Ramos (cell line): ENCODE measurements around the gene SLC35A4.

Source experiments
- in situ Hi-C: fragments of 300-500 bp; cut with MboI; formaldehyde crosslinking; loops from one replicate; pipeline ENCODE4 v1.14.3; 2022; ENCODE audit warnings: low sequenced_read_pairs; ENCODE audit not compliant: unreplicated experiment

Gene SLC35A4, protein sequence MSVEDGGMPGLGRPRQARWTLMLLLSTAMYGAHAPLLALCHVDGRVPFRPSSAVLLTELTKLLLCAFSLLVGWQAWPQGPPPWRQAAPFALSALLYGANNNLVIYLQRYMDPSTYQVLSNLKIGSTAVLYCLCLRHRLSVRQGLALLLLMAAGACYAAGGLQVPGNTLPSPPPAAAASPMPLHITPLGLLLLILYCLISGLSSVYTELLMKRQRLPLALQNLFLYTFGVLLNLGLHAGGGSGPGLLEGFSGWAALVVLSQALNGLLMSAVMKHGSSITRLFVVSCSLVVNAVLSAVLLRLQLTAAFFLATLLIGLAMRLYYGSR

DNA sequence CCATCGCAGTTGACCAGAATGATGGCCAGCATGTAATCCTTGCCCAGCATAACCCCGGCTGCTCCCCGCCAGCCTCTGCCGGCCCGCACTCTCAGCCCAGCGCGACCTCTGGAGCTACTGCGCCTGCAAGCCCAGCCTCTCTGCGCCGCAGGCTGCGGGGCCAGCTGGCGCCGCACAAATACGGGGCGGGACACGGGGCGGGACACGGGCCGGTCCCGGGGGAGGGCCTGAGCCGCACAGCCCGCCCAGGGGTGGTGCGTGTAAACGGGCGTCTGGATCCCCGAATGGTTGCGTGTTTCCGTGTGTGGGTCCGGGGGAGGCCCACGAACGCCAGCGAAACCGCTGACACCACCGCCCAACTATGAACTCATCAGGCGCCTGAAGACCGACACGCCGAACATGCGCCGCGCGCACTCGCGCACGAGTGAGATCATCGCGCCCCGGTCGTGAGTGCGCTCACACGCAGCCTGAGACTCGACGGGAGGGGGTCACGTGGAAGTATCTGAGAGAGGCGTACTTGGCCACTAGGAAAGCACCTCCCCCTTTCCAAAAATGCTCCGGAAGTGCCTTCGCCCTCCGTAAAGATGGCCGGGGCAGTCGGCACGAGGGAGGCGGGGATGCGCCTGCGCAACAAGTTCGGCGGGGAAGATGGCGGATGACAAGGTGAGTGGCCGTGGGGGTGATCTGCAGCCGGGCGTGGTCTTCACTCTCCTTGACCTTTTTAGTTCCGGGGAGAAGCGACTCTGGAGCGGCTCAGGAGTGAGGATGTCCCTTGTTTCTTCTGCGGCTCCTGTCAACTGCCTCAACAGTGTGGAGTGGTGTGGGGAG lies at the start of gene SLC35A4, which contains the start of gene APBB3:
Gene SLC35A4 (plus strand): TSS at position 633 of the 828 bp plus-strand sequence. CDS start 2,342 bp downstream, outside the sequence.
Gene APBB3 (minus strand): TSS at position 403 of the 828 bp plus-strand sequence. CDS start 353 bp downstream, at position 50.
- in situ Hi-C loops: no loop called here

DNA sequence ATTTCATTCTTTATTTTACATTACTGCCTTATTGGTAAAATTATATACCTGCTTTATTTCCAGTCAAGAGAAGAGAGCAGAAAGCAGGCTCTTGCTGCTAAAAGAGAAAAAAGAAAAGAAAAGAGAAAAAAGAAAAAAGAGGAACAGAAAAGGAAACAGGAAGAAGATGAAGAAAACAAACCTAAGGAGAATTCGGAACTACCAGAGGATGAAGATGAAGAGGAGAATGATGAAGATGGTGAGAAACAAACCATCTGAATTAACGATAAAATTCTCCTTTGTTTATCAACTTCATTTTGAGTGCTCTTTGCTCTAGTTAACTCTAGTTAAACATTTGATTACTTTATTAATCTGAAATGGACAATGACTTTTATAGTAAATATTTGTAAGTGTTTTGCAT lies 40.6 kb upstream of the SLC35A4 start:
- in situ Hi-C loops: no loop called here

- in situ Hi-C loops: no loop called here
Measured at GRCh38 chr5:140540227-140540626, 24.4 kb upstream of the SLC35A4 start.

DNA sequence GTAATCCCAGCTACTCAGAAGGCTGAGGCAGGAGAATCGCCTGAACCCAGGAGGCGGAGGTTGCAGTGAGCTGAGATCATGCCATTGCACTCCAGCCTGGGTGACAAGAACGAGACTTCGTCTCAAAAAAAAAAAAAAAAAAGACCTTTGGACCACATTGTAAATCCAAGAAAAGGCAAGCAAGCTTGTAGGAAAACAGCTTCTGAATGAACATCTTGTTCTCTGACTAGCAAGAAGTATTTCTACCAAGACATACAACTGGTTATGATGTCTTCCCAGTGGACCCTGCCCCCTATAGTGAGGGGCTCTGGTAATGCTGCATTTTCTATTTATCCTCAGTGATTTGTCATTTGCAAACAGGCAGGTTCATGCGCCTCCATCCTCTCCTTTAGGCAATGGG lies 21.7 kb upstream of the SLC35A4 start:
- in situ Hi-C loops: no loop called here

GRCh38 chr5:140544986-140545385 lies 19.6 kb upstream of the SLC35A4 start:
- in situ Hi-C loops: no loop called here

DNA sequence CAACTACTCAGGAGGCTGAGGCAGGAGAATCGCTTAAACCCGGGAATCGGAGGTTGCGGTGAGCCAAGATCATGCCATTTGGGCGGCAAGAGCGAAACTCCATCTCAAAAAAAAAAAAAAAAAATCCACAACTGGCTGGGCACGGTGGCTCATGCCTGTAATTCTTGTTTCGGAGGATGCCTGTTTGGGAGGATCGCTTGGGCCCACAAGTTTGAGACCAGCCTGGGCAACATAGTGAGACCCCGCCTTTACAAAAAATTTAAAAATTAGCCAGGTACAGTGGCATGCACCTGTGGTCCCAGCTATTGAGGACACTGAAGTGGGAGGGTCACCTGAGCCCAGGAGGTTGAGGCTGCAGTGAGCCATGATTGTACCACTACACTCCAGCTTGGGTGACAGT lies 19.0 kb upstream of the SLC35A4 start:
- in situ Hi-C loops: no loop called here

DNA sequence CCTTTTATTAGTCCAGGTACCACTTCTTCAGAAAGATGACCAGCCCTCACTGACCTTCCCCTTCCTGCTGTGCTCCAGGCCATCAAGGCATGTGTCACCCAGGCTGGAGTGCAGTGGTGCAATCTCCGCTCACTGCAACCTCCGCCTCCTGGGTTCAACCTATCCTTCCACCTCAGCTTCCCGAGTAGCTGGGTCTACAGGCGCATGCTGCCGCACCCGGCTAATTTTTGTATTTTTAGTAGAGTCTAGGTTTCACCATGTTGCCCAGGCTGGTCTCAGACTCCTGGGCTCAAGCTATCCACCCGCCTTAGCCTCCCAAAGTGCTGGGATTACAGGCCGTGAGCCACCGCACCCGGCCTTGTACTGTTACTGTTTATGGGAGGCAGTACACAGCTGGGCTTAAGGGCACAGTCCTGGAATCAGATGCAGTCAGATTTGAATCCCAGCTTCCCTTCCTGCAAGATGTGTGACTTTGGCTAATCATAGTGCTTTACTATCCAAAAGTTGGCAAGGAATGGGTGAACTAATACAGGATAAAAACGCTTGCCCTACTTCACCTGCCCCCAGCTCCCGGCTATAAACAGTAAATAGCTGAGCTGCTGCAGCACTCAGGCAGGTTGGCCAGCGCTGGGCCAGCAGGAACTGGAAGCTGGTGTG lies 17.6 kb upstream of the SLC35A4 start:
- in situ Hi-C loops: no loop called here

DNA sequence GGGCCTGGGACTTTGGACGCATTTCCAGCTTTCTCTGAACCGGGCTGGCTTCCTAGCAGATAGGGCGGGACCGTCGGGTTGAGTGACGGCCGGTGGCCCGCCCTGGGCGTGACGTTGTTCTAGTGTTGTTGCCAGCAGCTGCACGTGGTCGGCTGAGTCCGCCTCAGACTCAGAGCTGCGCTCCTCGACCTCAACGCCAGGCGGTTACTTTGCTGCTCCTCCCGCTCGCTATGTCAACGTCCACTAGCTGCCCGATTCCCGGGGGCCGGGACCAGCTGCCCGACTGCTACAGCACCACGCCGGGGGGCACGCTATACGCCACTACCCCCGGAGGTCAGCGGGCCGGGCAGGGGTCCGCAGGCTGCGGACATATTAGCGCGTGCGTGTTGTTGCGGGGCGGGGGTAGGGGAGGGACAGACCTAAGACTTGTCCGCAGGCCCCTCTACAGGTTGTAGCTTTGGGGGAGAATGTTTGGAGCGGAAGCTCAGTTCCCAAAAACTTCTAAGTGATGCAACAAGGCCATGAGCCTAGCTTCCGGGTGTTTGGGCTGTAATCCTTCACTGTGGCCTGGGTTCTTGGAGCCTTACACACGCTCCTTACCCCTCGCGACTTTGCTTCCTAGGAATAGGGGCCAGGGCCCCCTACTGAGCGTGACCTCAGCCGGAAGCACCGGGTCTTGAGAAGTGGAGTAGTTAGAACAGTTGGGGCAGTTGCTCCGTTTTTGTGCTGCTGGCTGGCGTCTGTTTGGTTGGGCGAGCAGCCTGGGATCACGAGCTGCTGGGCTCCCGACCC lies 16.9 kb upstream of the SLC35A4 start, which contains the start of gene EIF4EBP3:
Gene EIF4EBP3 (plus strand): TSS at position 155 of the 792 bp plus-strand sequence. CDS start 76 bp downstream, at position 231.
- in situ Hi-C loops: no loop called here

DNA sequence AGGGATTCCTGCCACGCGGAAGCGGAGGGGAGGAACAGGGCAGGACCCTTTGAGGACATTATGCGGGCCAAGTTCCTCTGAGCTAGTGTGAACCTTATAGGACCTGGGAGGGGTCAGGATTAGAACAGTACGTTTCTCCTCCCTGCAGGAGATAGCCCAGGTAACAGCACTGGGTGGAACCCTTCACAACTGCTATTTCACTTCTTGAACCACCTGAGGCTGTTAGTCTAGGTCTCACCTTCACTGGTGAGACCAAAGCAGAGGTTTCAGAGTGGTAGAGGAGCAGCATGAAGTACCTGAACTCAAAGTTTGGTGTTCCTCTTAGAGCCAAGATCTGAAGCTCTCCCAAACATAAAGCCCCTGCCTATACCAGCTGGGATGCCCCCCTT lies 16.3 kb upstream of the SLC35A4 start:
- in situ Hi-C loops: no loop called here

DNA sequence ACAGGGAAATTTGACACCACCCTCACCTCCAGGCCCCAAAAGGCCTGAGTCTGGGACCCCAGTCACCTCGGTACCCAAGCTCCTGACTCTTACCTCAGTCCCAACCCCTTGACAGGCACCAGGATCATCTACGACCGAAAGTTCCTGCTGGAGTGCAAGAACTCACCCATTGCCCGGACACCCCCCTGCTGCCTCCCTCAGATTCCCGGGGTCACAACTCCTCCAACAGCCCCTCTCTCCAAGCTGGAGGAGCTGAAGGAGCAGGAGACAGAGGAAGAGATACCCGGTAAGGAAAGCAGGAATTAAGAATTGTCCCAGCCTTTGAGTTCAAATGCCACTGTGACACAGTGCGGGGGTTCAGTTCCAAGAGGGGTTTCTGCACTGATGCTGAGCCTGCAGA lies 15.8 kb upstream of the SLC35A4 start:
- in situ Hi-C loops: no loop called here

DNA sequence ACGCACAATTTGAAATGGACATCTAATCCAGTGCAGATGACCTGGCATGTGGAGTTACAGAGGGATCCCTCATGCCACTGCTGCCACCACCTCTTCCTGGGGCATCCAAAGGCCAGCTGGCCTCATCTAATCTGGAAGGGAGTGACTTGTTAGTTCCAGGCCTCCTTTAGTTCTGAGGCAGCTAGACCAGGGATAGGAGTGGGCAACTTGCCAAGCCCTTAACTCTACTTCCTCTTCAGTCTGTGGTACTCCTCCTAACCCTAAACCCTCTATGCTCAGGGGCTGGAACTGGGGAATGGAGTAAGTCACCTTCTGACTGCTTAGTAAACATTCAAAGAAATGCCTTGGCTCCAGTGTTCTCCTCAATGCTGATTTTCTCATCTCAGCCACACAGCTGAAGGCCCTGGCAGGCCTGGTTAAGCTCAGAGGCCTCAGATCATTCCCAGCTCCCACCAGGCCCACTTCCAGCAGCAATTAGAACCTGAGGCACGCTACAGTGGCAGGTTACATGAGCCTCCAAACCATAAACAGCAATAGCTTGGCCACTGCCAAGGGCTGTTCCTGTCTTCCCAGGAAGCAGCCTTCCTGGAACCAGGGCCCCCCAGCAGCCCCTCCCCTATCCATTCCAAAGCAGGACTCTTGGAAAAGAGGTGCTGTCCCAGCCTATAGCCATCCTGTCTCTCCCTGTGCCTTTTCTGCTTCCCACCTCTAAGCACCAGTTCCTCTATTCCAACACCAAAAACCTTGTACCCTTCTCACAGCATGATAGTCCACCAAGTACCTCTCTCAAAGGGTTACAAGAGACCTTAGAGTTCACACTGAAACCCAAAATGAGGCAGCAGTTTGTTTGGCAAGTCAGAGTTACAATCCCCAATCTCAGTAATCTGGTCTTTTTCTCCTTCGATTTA lies 15.1 kb upstream of the SLC35A4 start:
- in situ Hi-C loops: no loop called here

GRCh38 chr5:140550147-140551079 lies 14.2 kb upstream of the SLC35A4 start:
- in situ Hi-C loops: no loop called here

- in situ Hi-C loops: no loop called here
Measured at GRCh38 chr5:140551872-140552271, 12.8 kb upstream of the SLC35A4 start.

- in situ Hi-C loops: no loop called here
Measured at GRCh38 chr5:140553657-140554056, 11.0 kb upstream of the SLC35A4 start.

DNA sequence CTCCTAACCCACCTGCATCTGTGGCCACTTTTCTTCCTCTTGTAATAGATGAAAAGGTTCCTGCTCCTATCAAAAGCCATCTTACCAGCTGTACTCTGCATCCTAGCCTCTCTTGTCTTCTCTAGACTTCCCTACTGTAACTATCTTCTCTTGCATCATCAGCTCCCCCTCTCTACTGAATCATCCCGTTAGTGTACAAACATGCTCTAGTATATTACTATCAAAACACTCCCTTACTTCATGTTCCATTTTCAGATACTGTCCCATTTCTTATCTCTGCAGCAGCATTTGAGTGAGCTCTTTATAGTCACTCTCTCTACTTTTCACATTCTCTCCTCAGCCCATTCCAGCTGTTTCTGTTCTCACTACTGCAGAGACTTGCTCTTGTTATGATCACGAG lies 10.2 kb upstream of the SLC35A4 start:
- in situ Hi-C loops: no loop called here

DNA sequence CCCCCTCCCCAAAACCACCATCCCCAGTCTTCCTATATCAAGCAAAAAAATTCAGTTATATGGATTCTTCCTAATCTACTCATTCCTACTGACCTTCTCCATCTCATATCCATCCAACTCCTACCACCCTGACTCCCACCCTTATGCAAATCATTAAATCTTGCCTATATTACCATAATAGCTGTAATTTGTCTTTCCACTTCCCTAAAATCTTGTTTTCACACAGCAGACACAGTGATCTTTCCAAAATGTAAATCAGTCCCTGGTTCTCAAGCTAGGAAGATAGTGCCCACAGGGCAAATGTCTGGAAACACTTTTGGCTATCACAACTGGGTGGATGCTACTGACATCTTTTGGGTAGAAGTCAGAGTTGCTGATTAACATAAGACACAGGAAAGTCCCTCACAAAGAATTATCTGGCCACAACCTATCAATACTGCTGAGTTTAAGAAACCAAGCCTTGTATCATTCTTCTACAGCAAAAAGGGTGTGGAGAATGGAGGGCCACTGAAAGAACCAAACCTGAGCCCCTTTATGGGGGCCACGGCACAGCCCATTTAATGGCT lies 8.8 kb upstream of the SLC35A4 start:
- in situ Hi-C loops: no loop called here

DNA sequence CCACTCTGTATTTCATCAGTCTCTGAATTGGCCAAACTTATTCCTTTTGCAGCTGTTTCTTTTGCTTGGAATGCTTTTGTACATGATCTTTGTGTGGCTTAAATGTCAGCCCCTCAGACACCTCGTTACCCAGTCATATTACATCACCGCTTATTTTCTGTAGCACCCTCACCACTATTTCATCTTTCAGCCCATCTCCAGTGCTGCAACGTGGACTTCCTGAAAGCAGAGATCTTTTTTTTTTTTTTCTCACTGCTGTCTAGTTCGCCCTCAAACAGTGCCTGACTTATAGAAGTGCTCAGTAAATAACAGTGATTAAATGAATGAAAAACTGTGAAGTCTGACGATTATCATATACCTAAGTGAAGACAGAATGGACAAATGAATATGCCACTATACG lies 8.2 kb upstream of the SLC35A4 start:
- in situ Hi-C loops: no loop called here
